Chondrocyte (in vitro differentiated cells): ENCODE results near the gene FOXA3. TPM values are rescaled to one million over a fixed set of nuclear protein-coding genes. Genes with fewer than 3 reads are reported as not detected.

ENCODE experiments used
- DNase-seq: peaks from one replicate; pipeline ENCODE4 v3.0.0; 2021; ENCODE audit warnings: mixed read lengths, low spot score
- H3K27ac Mint-ChIP-seq: one replicate; pipeline ENCODE4 v1.8.0; 2021; ENCODE audit warnings: mild to moderate bottlenecking, moderate library complexity, mixed read lengths; ENCODE audit not compliant: unreplicated experiment
- H3K27me3 Mint-ChIP-seq: 2 replicates; pipeline ENCODE4 v1.8.0; 2021; ENCODE audit warnings: low read depth, mixed read lengths
- H3K36me3 Mint-ChIP-seq: 2 replicates; pipeline ENCODE4 v1.8.0; 2021; ENCODE audit warnings: low read depth, mixed read lengths
- H3K4me1 Mint-ChIP-seq: 2 replicates; pipeline ENCODE4 v1.8.0; 2021; ENCODE audit warnings: low read depth, mild to moderate bottlenecking, mixed read lengths
- H3K4me3 Mint-ChIP-seq: one replicate; pipeline ENCODE4 v1.8.0; 2021; ENCODE audit warnings: mild to moderate bottlenecking, moderate library complexity, mixed read lengths; ENCODE audit not compliant: unreplicated experiment
- H3K9me3 Mint-ChIP-seq: 2 replicates; pipeline ENCODE4 v1.8.0; 2021; ENCODE audit warnings: low read depth, mixed read lengths
- total RNA-seq: library from RNA; stranded (reverse); gene quantifications from 3 replicates; pipeline ENCODE4 v1.2.1, GENCODE V29; 2021
- TF ChIP-seq, protein P1 (sequence below): fragments of 200-600 bp; sonication (generic); IDR thresholded peaks from 2 replicates; pipeline ENCODE4 v1.5.0; 2021; ENCODE audit warnings: antibody characterized with exemption, mild to moderate bottlenecking, moderate library complexity

Gene FOXA3
- total RNA-seq, 1 donor from 2014 or later = not detected

- Mint-ChIP-seq H3K27ac (no peak overlapping the region), H3K4me3 (no peak overlapping the region), H3K9me3 (no peaks in the 10 kb centered on the region), H3K36me3 (no peaks in the 10 kb centered on the region), H3K27me3 (peaks cover 16% of the 10 kb centered on the region), H3K4me1 (no peaks in the 10 kb centered on the region)
- TF ChIP-seq, protein P1, sequence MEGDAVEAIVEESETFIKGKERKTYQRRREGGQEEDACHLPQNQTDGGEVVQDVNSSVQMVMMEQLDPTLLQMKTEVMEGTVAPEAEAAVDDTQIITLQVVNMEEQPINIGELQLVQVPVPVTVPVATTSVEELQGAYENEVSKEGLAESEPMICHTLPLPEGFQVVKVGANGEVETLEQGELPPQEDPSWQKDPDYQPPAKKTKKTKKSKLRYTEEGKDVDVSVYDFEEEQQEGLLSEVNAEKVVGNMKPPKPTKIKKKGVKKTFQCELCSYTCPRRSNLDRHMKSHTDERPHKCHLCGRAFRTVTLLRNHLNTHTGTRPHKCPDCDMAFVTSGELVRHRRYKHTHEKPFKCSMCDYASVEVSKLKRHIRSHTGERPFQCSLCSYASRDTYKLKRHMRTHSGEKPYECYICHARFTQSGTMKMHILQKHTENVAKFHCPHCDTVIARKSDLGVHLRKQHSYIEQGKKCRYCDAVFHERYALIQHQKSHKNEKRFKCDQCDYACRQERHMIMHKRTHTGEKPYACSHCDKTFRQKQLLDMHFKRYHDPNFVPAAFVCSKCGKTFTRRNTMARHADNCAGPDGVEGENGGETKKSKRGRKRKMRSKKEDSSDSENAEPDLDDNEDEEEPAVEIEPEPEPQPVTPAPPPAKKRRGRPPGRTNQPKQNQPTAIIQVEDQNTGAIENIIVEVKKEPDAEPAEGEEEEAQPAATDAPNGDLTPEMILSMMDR = no peak
- DNase-seq = no peak
These were observed 47.2 kb downstream of the FOXA3 start for GRCh38 chr19:45911291-45911690.

GRCh38 chr19:45913874-45914830, 50.0 kb downstream of the FOXA3 start, which contains the start of gene NANOS2:
NANOS2 (minus strand) TSS chr19:45914778; CDS start chr19:45914693, 85 bp downstream.
- Mint-ChIP-seq H3K27ac (no peak within 1 kb of the TSS), H3K36me3 (no peaks in the 10 kb centered on the region), H3K9me3 (no peaks in the 10 kb centered on the region), H3K4me3 (no peak within 1 kb of the TSS), H3K27me3 (peaks cover 25% of the 10 kb centered on the region), H3K4me1 (no peaks in the 10 kb centered on the region)
- DNase-seq = no peak
- TF ChIP-seq, protein P1 = no peak

- no peak overlapping the region for H3K27ac Mint-ChIP-seq
- TF ChIP-seq, protein P1 = no peak
- H3K36me3 Mint-ChIP-seq = no peaks in the 10 kb centered on the region
- H3K27me3 Mint-ChIP-seq = peaks cover 29% of the 10 kb centered on the region
- no peaks in the 10 kb centered on the region for H3K9me3 Mint-ChIP-seq
- H3K4me3 Mint-ChIP-seq = no peak overlapping the region
- DNase-seq = no peak
- H3K4me1 Mint-ChIP-seq = no peaks in the 10 kb centered on the region
These were observed 53.4 kb downstream of the FOXA3 start for GRCh38 chr19:45917421-45918091.

GRCh38 chr19:45918721-45919120, 54.6 kb downstream of the FOXA3 start:
- TF ChIP-seq, protein P1 = no peak
- Mint-ChIP-seq H3K4me1 (no peaks in the 10 kb centered on the region), H3K36me3 (no peaks in the 10 kb centered on the region), H3K27ac (no peak overlapping the region), H3K27me3 (peaks cover 24% of the 10 kb centered on the region), H3K4me3 (no peak overlapping the region), H3K9me3 (no peaks in the 10 kb centered on the region)
- no peak for DNase-seq

GRCh38 chr19:45919678-45920077, 55.6 kb downstream of the FOXA3 start:
- Mint-ChIP-seq H3K9me3 (no peaks in the 10 kb centered on the region), H3K4me3 (no peak overlapping the region), H3K4me1 (no peaks in the 10 kb centered on the region), H3K27me3 (peaks cover 24% of the 10 kb centered on the region), H3K27ac (no peak overlapping the region), H3K36me3 (no peaks in the 10 kb centered on the region)
- TF ChIP-seq, protein P1 = no peak
- DNase-seq = no peak
